ENCODE data around the gene MSL1.

MSL1 gene

DNA sequence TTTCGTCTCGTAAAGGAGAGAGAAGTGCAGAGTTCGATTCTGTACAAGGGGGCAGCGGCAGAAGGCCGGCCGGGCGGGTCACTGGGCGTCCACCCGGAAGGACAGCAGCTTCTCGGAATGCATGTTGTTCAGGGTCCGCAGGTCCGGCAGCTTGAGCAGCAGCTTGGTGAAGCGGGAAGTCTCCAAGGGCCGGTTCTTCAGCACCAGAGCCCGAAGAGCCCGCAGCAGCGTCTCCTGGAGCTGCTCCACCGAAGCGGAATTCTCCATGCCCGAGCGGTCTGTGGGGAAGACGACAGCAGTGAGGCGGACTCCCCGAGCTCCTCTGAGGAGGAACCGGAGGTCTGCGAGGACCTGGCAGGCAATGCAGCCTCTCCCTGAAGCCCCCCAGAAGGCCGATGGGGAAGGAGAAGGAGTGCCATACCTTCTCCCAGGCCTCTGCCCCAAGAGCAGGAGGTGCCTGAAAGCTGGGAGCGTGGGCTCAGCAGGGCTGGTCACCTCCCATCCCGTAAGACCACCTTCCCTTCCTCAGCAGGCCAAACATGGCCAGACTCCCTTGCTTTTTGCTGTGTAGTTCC lies 28.7 kb upstream of the MSL1 start:
- no peaks in the 10 kb centered on the region for H3K36me3 ChIP-seq (ENCODE audit: low read length)
- no peaks in the 10 kb centered on the region for H3K27me3 ChIP-seq (ENCODE audit: low read length)

DNA sequence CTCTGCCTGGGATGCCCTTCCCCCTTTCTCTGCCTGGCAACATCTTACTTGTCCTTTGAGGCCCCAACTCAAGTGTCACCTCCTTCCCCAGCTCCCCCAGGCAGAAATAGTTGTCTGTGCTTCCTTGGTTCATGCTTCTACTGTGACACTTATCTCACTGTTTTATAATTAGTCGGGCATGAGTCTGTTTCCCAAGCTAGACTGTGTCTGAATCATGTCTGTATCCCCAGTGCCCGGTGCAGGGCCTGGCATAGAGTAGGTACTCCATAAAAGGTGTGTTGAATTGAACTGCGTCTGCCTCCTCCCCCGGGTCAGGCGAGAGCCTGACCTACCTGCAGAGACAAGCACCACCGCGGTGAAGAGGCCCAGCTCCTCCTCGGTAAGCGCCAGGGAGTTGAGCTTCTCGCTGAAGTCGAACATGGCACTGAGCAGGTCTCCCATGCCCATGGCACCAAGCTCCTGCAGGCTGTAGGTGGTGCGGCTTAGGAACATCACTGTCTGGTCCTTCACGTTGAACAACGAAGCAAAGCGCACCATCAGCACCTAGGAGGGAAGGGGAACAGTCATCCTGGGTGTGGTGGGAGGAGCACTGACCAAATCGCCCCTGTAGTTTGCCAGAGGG lies 28.1 kb upstream of the MSL1 start:
- Histone ChIP-seq H3K4me3 (ENCODE audit: insufficient read depth, low read length, poor library complexity, severe bottlenecking) (no peak overlapping the region), H3K79me2 (ENCODE audit: insufficient read depth, low read length) (no peaks in the 10 kb centered on the region), H3K27me3 (ENCODE audit: low read length) (no peaks in the 10 kb centered on the region), H3K36me3 (ENCODE audit: low read length) (no peaks in the 10 kb centered on the region), H4K20me1 (ENCODE audit: low read depth, low read length) (no peaks in the 10 kb centered on the region), H3K9me3 (ENCODE audit: insufficient read depth, low read length) (no peaks in the 10 kb centered on the region), H3K27ac (ENCODE audit: low read depth, low read length) (no peak overlapping the region), H3K9ac (ENCODE audit: low read length) (no peak overlapping the region), H2AFZ (ENCODE audit: low read depth, low read length, severe bottlenecking) (no peak overlapping the region), H3K9me2 (replicated peaks; ENCODE audit: insufficient read depth, low read length) (no peaks in the 10 kb centered on the region), H3K4me2 (ENCODE audit: low read depth, low read length, poor library complexity, severe bottlenecking) (no peak overlapping the region), H3F3A (ENCODE audit: insufficient read depth) (no peaks in the 10 kb centered on the region)
- no peak for TF ChIP-seq EZH2phosphoT487 (conservative IDR thresholded peaks at IDR 0.05; ENCODE audit: low read length)
- TF ChIP-seq, protein P1, sequence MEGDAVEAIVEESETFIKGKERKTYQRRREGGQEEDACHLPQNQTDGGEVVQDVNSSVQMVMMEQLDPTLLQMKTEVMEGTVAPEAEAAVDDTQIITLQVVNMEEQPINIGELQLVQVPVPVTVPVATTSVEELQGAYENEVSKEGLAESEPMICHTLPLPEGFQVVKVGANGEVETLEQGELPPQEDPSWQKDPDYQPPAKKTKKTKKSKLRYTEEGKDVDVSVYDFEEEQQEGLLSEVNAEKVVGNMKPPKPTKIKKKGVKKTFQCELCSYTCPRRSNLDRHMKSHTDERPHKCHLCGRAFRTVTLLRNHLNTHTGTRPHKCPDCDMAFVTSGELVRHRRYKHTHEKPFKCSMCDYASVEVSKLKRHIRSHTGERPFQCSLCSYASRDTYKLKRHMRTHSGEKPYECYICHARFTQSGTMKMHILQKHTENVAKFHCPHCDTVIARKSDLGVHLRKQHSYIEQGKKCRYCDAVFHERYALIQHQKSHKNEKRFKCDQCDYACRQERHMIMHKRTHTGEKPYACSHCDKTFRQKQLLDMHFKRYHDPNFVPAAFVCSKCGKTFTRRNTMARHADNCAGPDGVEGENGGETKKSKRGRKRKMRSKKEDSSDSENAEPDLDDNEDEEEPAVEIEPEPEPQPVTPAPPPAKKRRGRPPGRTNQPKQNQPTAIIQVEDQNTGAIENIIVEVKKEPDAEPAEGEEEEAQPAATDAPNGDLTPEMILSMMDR (IDR thresholded peaks at IDR 0.05; ENCODE audit: insufficient read depth, low read length, poor library complexity, severe bottlenecking) = no peak

More for the DNA sequence above, 28.7 kb upstream of the MSL1 start:
- TF ChIP-seq EZH2phosphoT487 (conservative IDR thresholded peaks at IDR 0.05; ENCODE audit: low read length) = no peak
- TF ChIP-seq, protein P1 (IDR thresholded peaks at IDR 0.05; ENCODE audit: insufficient read depth, low read length, poor library complexity, severe bottlenecking) = no peak
- Histone ChIP-seq H3K4me3 (ENCODE audit: insufficient read depth, low read length, poor library complexity, severe bottlenecking) (no peak overlapping the region), H2AFZ (ENCODE audit: low read depth, low read length, severe bottlenecking) (no peak overlapping the region), H3K79me2 (ENCODE audit: insufficient read depth, low read length) (no peaks in the 10 kb centered on the region), H4K20me1 (ENCODE audit: low read depth, low read length) (no peaks in the 10 kb centered on the region), H3K4me2 (ENCODE audit: low read depth, low read length, poor library complexity, severe bottlenecking) (no peak overlapping the region), H3K9ac (ENCODE audit: low read length) (no peak overlapping the region), H3F3A (ENCODE audit: insufficient read depth) (no peaks in the 10 kb centered on the region), H3K9me2 (replicated peaks; ENCODE audit: insufficient read depth, low read length) (no peaks in the 10 kb centered on the region), H3K27ac (ENCODE audit: low read depth, low read length) (no peak overlapping the region), H3K9me3 (ENCODE audit: insufficient read depth, low read length) (no peaks in the 10 kb centered on the region)

DNA sequence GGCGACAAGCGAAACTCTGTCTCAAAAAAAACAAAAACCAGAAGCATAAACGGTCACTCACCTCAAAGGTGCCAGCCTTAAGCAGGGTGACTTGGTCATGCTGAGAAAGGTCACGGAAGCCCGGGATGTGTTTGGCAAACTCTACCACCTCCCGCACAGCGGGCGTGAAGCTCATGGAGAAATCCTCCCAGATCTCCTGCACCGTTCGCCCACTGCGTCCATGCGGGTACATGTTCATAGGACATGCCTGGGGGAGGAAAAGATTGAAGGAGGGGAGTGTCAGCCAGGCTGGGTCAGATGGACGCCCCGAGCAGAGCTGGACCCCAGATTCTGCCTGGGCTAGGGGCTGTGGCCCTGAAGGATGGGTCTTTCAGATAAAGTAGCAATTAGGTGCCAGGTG lies 26.9 kb upstream of the MSL1 start:
- Histone ChIP-seq H3F3A (ENCODE audit: insufficient read depth) (no peaks in the 10 kb centered on the region), H3K36me3 (ENCODE audit: low read length) (no peaks in the 10 kb centered on the region), H3K27me3 (ENCODE audit: low read length) (no peaks in the 10 kb centered on the region), H4K20me1 (ENCODE audit: low read depth, low read length) (no peaks in the 10 kb centered on the region), H3K9me3 (ENCODE audit: insufficient read depth, low read length) (no peaks in the 10 kb centered on the region), H3K4me2 (ENCODE audit: low read depth, low read length, poor library complexity, severe bottlenecking) (no peak overlapping the region), H2AFZ (ENCODE audit: low read depth, low read length, severe bottlenecking) (no peak overlapping the region), H3K79me2 (ENCODE audit: insufficient read depth, low read length) (no peaks in the 10 kb centered on the region), H3K9ac (ENCODE audit: low read length) (no peak overlapping the region), H3K4me3 (ENCODE audit: insufficient read depth, low read length, poor library complexity, severe bottlenecking) (no peak overlapping the region), H3K27ac (ENCODE audit: low read depth, low read length) (no peak overlapping the region), H3K9me2 (replicated peaks; ENCODE audit: insufficient read depth, low read length) (no peaks in the 10 kb centered on the region)
- no peak for TF ChIP-seq EZH2phosphoT487 (conservative IDR thresholded peaks at IDR 0.05; ENCODE audit: low read length)
- TF ChIP-seq, protein P1 (IDR thresholded peaks at IDR 0.05; ENCODE audit: insufficient read depth, low read length, poor library complexity, severe bottlenecking) = no peak

All from SU-DHL-6 (cell line).